ENCODE data around the gene AGAP1. TPM values are rescaled to one million over a fixed set of nuclear protein-coding genes. Genes with fewer than 3 reads are reported as not detected.
"Not testable (repeated sequence)": the region's sequence is repeated elsewhere in the genome, so short reads cannot be mapped to it uniquely, and the experiment has no call there.

Gene AGAP1
- total RNA-seq, 2 experiments from 2014 or later = 2.4 to 4.5 TPM

- POLR2A ChIA-PET = no interaction called here
- DNase-seq (no peak), ATAC-seq (ENCODE audit: low read depth) (no peak)
- Mint-ChIP-seq H3K27me3 (peaks cover 8% of the 10 kb centered on the region), H3K4me1 (no peaks in the 10 kb centered on the region), H3K27ac (no peak overlapping the region), H3K36me3 (no peaks in the 10 kb centered on the region), H3K4me3 (no peak overlapping the region), H3K9me3 (no peaks in the 10 kb centered on the region)
These were observed 596.2 kb downstream of the AGAP1 start for GRCh38 chr2:236090027-236090382.

- POLR2A ChIA-PET; H3K9me3 Mint-ChIP-seq; H3K36me3 Mint-ChIP-seq; H3K27ac Mint-ChIP-seq; DNase-seq; ATAC-seq (ENCODE audit: low read depth); H3K27me3 Mint-ChIP-seq; H3K4me1 Mint-ChIP-seq; H3K4me3 Mint-ChIP-seq: not testable (repeated sequence)
These were observed 597.0 kb downstream of the AGAP1 start for GRCh38 chr2:236090826-236091225.

GRCh38 chr2:236092714-236093113 is 598.9 kb downstream of the AGAP1 start:
- DNase-seq (no peak), ATAC-seq (ENCODE audit: low read depth) (no peak)
- Mint-ChIP-seq H3K9me3 (no peaks in the 10 kb centered on the region), H3K27ac (no peak overlapping the region), H3K27me3 (peaks cover 8% of the 10 kb centered on the region), H3K36me3 (no peaks in the 10 kb centered on the region), H3K4me1 (no peaks in the 10 kb centered on the region), H3K4me3 (no peak overlapping the region)
- POLR2A ChIA-PET = no interaction called here

GRCh38 chr2:236093134-236093533 is 599.3 kb downstream of the AGAP1 start:
- DNase-seq (no peak), ATAC-seq (ENCODE audit: low read depth) (no peak)
- Mint-ChIP-seq H3K27ac (no peak overlapping the region), H3K36me3 (no peaks in the 10 kb centered on the region), H3K27me3 (peaks cover 8% of the 10 kb centered on the region), H3K9me3 (no peaks in the 10 kb centered on the region), H3K4me3 (no peak overlapping the region), H3K4me1 (no peaks in the 10 kb centered on the region)
- POLR2A ChIA-PET = no interaction called here

GRCh38 chr2:236095504-236095903 is 601.7 kb downstream of the AGAP1 start:
- Mint-ChIP-seq H3K9me3 (no peaks in the 10 kb centered on the region), H3K27ac (no peak overlapping the region), H3K4me3 (no peak overlapping the region), H3K36me3 (no peaks in the 10 kb centered on the region), H3K27me3 (peaks cover 8% of the 10 kb centered on the region), H3K4me1 (no peaks in the 10 kb centered on the region)
- DNase-seq (no peak), ATAC-seq (ENCODE audit: low read depth) (no peak)
- POLR2A ChIA-PET = no interaction called here

- H3K9me3 Mint-ChIP-seq = no peaks in the 10 kb centered on the region
- H3K27me3 Mint-ChIP-seq = no peaks in the 10 kb centered on the region
- H3K4me1 Mint-ChIP-seq = no peaks in the 10 kb centered on the region
- ATAC-seq (ENCODE audit: low read depth) (no peak), DNase-seq (no peak)
- no peak overlapping the region for H3K4me3 Mint-ChIP-seq
- no peak overlapping the region for H3K27ac Mint-ChIP-seq
- POLR2A ChIA-PET = no interaction called here
- H3K36me3 Mint-ChIP-seq = no peaks in the 10 kb centered on the region
These were observed 607.6 kb downstream of the AGAP1 start for GRCh38 chr2:236101311-236101950.

- H3K27ac Mint-ChIP-seq = no peak overlapping the region
- H3K9me3 Mint-ChIP-seq = no peaks in the 10 kb centered on the region
- H3K4me1 Mint-ChIP-seq = no peaks in the 10 kb centered on the region
- POLR2A ChIA-PET = no interaction called here
- ATAC-seq (ENCODE audit: low read depth) = no peak
- no peak for DNase-seq
- no peaks in the 10 kb centered on the region for H3K36me3 Mint-ChIP-seq
- no peak overlapping the region for H3K4me3 Mint-ChIP-seq
- peaks cover 3% of the 10 kb centered on the region for H3K27me3 Mint-ChIP-seq
These were observed 609.1 kb downstream of the AGAP1 start for GRCh38 chr2:236102971-236103370.

- POLR2A ChIA-PET = no interaction called here
- DNase-seq (no peak), ATAC-seq (ENCODE audit: low read depth) (no peak)
- Mint-ChIP-seq H3K27me3 (peaks cover 9% of the 10 kb centered on the region), H3K4me3 (no peak overlapping the region), H3K9me3 (no peaks in the 10 kb centered on the region), H3K36me3 (no peaks in the 10 kb centered on the region), H3K4me1 (no peaks in the 10 kb centered on the region), H3K27ac (no peak overlapping the region)
These were observed 610.1 kb downstream of the AGAP1 start for GRCh38 chr2:236103981-236104380.

- Mint-ChIP-seq H3K27ac (no peak overlapping the region), H3K27me3 (peaks cover 10% of the 10 kb centered on the region), H3K9me3 (no peaks in the 10 kb centered on the region), H3K4me1 (no peaks in the 10 kb centered on the region), H3K36me3 (no peaks in the 10 kb centered on the region), H3K4me3 (no peak overlapping the region)
- DNase-seq (no peak), ATAC-seq (ENCODE audit: low read depth) (no peak)
- POLR2A ChIA-PET = no interaction called here
These were observed 612.2 kb downstream of the AGAP1 start for GRCh38 chr2:236105955-236106607.

GRCh38 chr2:236106761-236107160 is 612.9 kb downstream of the AGAP1 start:
- DNase-seq (no peak), ATAC-seq (ENCODE audit: low read depth) (no peak)
- POLR2A ChIA-PET = no interaction called here
- H3K36me3 Mint-ChIP-seq = no peaks in the 10 kb centered on the region
- H3K4me3 Mint-ChIP-seq = no peak overlapping the region
- no peaks in the 10 kb centered on the region for H3K9me3 Mint-ChIP-seq
- no peaks in the 10 kb centered on the region for H3K4me1 Mint-ChIP-seq
- no peak overlapping the region for H3K27ac Mint-ChIP-seq
- peaks cover 10% of the 10 kb centered on the region for H3K27me3 Mint-ChIP-seq

- Mint-ChIP-seq H3K36me3 (no peaks in the 10 kb centered on the region), H3K27ac (no peak overlapping the region), H3K4me3 (no peak overlapping the region), H3K9me3 (no peaks in the 10 kb centered on the region), H3K27me3 (peaks cover 10% of the 10 kb centered on the region), H3K4me1 (no peaks in the 10 kb centered on the region)
- DNase-seq = no peak
- ATAC-seq (ENCODE audit: low read depth) = no peak
- POLR2A ChIA-PET = no interaction called here
These were observed 613.7 kb downstream of the AGAP1 start for GRCh38 chr2:236107536-236107935.

- Mint-ChIP-seq H3K27me3 (peaks cover 10% of the 10 kb centered on the region), H3K36me3 (no peaks in the 10 kb centered on the region), H3K27ac (no peak overlapping the region), H3K9me3 (no peaks in the 10 kb centered on the region), H3K4me1 (no peaks in the 10 kb centered on the region), H3K4me3 (no peak overlapping the region)
- no peak for DNase-seq
- POLR2A ChIA-PET = no interaction called here
- ATAC-seq (ENCODE audit: low read depth) = no peak
These were observed 614.2 kb downstream of the AGAP1 start for GRCh38 chr2:236107942-236108625.

GRCh38 chr2:236109061-236109460 is 615.2 kb downstream of the AGAP1 start:
- no peaks in the 10 kb centered on the region for H3K9me3 Mint-ChIP-seq
- H3K4me1 Mint-ChIP-seq = no peaks in the 10 kb centered on the region
- no peak overlapping the region for H3K27ac Mint-ChIP-seq
- H3K27me3 Mint-ChIP-seq = peaks cover 10% of the 10 kb centered on the region
- no peak for DNase-seq
- POLR2A ChIA-PET = no interaction called here
- H3K4me3 Mint-ChIP-seq = no peak overlapping the region
- ATAC-seq (ENCODE audit: low read depth) = no peak
- no peaks in the 10 kb centered on the region for H3K36me3 Mint-ChIP-seq

GRCh38 chr2:236109473-236109872 is 615.6 kb downstream of the AGAP1 start:
- no peak for ATAC-seq (ENCODE audit: low read depth)
- Mint-ChIP-seq H3K36me3 (no peaks in the 10 kb centered on the region), H3K9me3 (no peaks in the 10 kb centered on the region), H3K27me3 (peaks cover 10% of the 10 kb centered on the region), H3K4me1 (no peaks in the 10 kb centered on the region), H3K4me3 (no peak overlapping the region), H3K27ac (no peak overlapping the region)
- DNase-seq = no peak
- POLR2A ChIA-PET = no interaction called here
